Left lobe of liver (tissue), 2 donors: ENCODE measurements around the gene EIF4H. TPM values are rescaled to one million over a fixed set of nuclear protein-coding genes. Genes with fewer than 3 reads are reported as not detected.
"Not testable (repeated sequence)": the region's sequence is repeated elsewhere in the genome, so short reads cannot be mapped to it uniquely, and the experiment has no call there.

Source experiments
- ATAC-seq: fragments of 200-7000 bp; cut with Tn5 transposase; one replicate; pipeline ENCODE4 v1.9.1; 2020; ENCODE audit warnings: mild to moderate bottlenecking, moderate library complexity
- DNase-seq: peaks from one replicate; pipeline ENCODE4 v3.0.0-alpha.2; 2020; ENCODE audit warnings: low spot score
- total RNA-seq: library from RNA; stranded (reverse); gene quantifications from one replicate; pipeline ENCODE4 v1.2.1, GENCODE V29; 2021
- donor health status: DM: no; HTN: no; CAD: no; lungs with moderate emphysema.
- donor health status: DM: no; HTN: yes; CAD: no.

The EIF4H gene
- total RNA-seq: 125 TPM

GRCh38 chr7:74173866-74174605 is at the start of gene EIF4H:
Gene EIF4H, plus strand, starts transcription at chr7:74174356. Its CDS starts 28 bp downstream, at chr7:74174384.
- ATAC-seq (peak; percentile 90), DNase-seq (peak; percentile 98)

GRCh38 chr7:74126220-74126880 is 47.8 kb upstream of the EIF4H start:
- no peak for DNase-seq

GRCh38 chr7:74129887-74130286 is 44.3 kb upstream of the EIF4H start:
- DNase-seq (no peak), ATAC-seq (no peak)

More at GRCh38 chr7:74126220-74126880, 47.8 kb upstream of the EIF4H start:
- no peak for ATAC-seq

GRCh38 chr7:74130518-74130917 is 43.6 kb upstream of the EIF4H start:
- DNase-seq (no peak), ATAC-seq (no peak)

- DNase-seq (no peak), ATAC-seq (no peak)
These were observed 40.0 kb upstream of the EIF4H start for GRCh38 chr7:74134117-74134620.

- no peak for DNase-seq
- ATAC-seq: no peak
These were observed 35.8 kb upstream of the EIF4H start for GRCh38 chr7:74138334-74138867.

- no peak for DNase-seq
- ATAC-seq: no peak
These were observed 35.0 kb upstream of the EIF4H start for GRCh38 chr7:74138945-74139843.

- ATAC-seq (no peak), DNase-seq (no peak)
These were observed 32.5 kb upstream of the EIF4H start for GRCh38 chr7:74141705-74142104.

GRCh38 chr7:74143383-74143782 is 30.8 kb upstream of the EIF4H start:
- ATAC-seq (no peak), DNase-seq (no peak)

- no peak for ATAC-seq
These were observed 25.7 kb upstream of the EIF4H start for GRCh38 chr7:74148491-74148890.

GRCh38 chr7:74149071-74149470 is 25.1 kb upstream of the EIF4H start:
- ATAC-seq: no peak
- DNase-seq: no peak

More at GRCh38 chr7:74148491-74148890, 25.7 kb upstream of the EIF4H start:
- DNase-seq: no peak

GRCh38 chr7:74149603-74150002 is 24.6 kb upstream of the EIF4H start:
- DNase-seq: no peak
- no peak for ATAC-seq

- DNase-seq (no peak), ATAC-seq (no peak)
These were observed 20.4 kb upstream of the EIF4H start for GRCh38 chr7:74153736-74154135.

GRCh38 chr7:74155810-74156395 is 18.3 kb upstream of the EIF4H start:
- ATAC-seq (no peak), DNase-seq (no peak)

- no peak for ATAC-seq
- DNase-seq: no peak
These were observed 16.6 kb upstream of the EIF4H start for GRCh38 chr7:74157605-74158004.

- DNase-seq (no peak), ATAC-seq (no peak)
These were observed 9.1 kb upstream of the EIF4H start for GRCh38 chr7:74164985-74165456.

GRCh38 chr7:74165867-74166593 is 8.1 kb upstream of the EIF4H start:
- ATAC-seq (no peak), DNase-seq (no peak)

- ATAC-seq, DNase-seq: not testable (repeated sequence)
These were observed 6.8 kb upstream of the EIF4H start for GRCh38 chr7:74167324-74167723.

GRCh38 chr7:74173074-74173473 is 1.1 kb upstream of the EIF4H start:
- ATAC-seq: peak; percentile 44
- DNase-seq: peak; percentile 54

GRCh38 chr7:74173491-74173865 is 678 bp upstream of the EIF4H start:
- no peak for ATAC-seq
- DNase-seq: no peak
